Adrenal gland (tissue), 5 donors: Measurements from ENCODE around the gene RASGRF2.

Experiments
- CTCF ChIP-seq, 6 experiments: fragments of 450-650 bp in 4 of 6; fragments of 200-600 bp in 2 of 6; sonication (generic) in 1 of 6; IDR thresholded peaks; 1 replicate in 5 of 6; 2 replicates in 1 of 6; pipeline versions ENCODE4 v1.5.1 to v1.8.0; 2016 to 2021; ENCODE audit warnings: antibody characterized with exemption in 6 of 6, mild to moderate bottlenecking in 2 of 6, moderate library complexity in 1 of 6
- POLR2A ChIP-seq, 2 donors: fragments of 450-650 bp; IDR thresholded peaks; one replicate each; pipeline ENCODE4 v1.6.1; 2017; ENCODE audit warnings: antibody characterized with exemption in 2 of 2, mild to moderate bottlenecking in 2 of 2, moderate library complexity in 1 of 2
- donor health status: DM: no; HTN: no; CAD: no.

GRCh38 chr5:81066102-81066501, 105.9 kb downstream of the RASGRF2 start:
- TF ChIP-seq CTCF (IDR thresholded peaks at IDR 0.05) = no peak
- no peak for TF ChIP-seq POLR2A (IDR thresholded peaks at IDR 0.05)
